Spleen (tissue), 7 donors: ENCODE measurements around the gene PPM1A.

ENCODE experiments used
- POLR2A ChIP-seq, 3 donors: fragments of 450-650 bp; IDR thresholded peaks; one replicate each; pipeline ENCODE4 v1.5.1; 2017; ENCODE audit warnings: antibody characterized with exemption in 3 of 3, mild to moderate bottlenecking in 1 of 3
- POLR2AphosphoS5 ChIP-seq, 3 donors: sonication (generic); formaldehyde crosslinking; IDR thresholded peaks; one replicate each; pipeline ENCODE4 v1.5.1; 2017; ENCODE audit warnings: antibody characterized with exemption in 3 of 3
- TF ChIP-seq, protein P1 (sequence below), 11 experiments: fragments of 200-600 bp in 7 of 11; fragments of 450-650 bp in 4 of 11; sonication (generic) in 4 of 11; IDR thresholded peaks in 8 of 11; conservative IDR thresholded peaks in 3 of 11; 1 replicate in 7 of 11; 2 replicates in 4 of 11; pipeline versions ENCODE4 v1.4.0 to v1.8.0; 2016 to 2021; ENCODE audit warnings: antibody characterized with exemption in 11 of 11, inconsistent platforms in 4 of 11, mild to moderate bottlenecking in 1 of 11
- donor health status: DM: no; HTN: no; CAD: no; lungs with moderate emphysema.
- donor health status: DM: no; HTN: no; CAD: no.
- donor health status: DM: no; HTN: no; CAD: no.

DNA sequence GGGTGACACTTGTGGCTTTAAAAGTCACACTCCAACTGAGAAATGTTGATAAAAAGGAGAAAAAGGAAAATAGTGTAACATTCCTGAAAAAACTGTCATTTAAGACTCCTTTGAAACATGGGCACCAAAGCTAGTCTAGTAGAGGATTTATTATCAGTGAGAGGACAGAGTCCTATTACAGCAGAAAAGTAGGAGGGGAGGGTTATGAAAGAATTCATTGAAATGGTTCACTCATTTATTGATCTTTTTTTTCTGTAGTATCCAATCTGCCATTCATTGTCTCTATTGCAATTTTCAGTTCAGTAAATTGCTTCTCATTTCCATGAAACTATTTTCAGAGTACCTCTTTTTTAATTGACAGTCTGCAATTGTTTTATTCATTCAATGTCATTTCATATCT is 25.4 kb downstream of the PPM1A start:
- no peak for TF ChIP-seq POLR2A (IDR thresholded peaks at IDR 0.05)
- TF ChIP-seq, protein P1, sequence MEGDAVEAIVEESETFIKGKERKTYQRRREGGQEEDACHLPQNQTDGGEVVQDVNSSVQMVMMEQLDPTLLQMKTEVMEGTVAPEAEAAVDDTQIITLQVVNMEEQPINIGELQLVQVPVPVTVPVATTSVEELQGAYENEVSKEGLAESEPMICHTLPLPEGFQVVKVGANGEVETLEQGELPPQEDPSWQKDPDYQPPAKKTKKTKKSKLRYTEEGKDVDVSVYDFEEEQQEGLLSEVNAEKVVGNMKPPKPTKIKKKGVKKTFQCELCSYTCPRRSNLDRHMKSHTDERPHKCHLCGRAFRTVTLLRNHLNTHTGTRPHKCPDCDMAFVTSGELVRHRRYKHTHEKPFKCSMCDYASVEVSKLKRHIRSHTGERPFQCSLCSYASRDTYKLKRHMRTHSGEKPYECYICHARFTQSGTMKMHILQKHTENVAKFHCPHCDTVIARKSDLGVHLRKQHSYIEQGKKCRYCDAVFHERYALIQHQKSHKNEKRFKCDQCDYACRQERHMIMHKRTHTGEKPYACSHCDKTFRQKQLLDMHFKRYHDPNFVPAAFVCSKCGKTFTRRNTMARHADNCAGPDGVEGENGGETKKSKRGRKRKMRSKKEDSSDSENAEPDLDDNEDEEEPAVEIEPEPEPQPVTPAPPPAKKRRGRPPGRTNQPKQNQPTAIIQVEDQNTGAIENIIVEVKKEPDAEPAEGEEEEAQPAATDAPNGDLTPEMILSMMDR (IDR thresholded peaks at IDR 0.05 in 8 of 11, conservative IDR thresholded peaks at IDR 0.05 in 3 of 11), result no peak
- TF ChIP-seq POLR2AphosphoS5 (IDR thresholded peaks at IDR 0.05), result no peak
